Activated CD4-positive, alpha-beta T cell treated with anti-CD3 and anti-CD28 coated beads, Interleukin-2, Interleukin-6, amounts not matched to agents 100 ng/mL and 50 ng/mL, durations not matched to agents 16 hours and 8 hours (primary cell): ENCODE data around the gene RABL3.
"Not testable (repeated sequence)": the region's sequence is repeated elsewhere in the genome, so short reads cannot be mapped to it uniquely, and the experiment has no call there.

Source experiments
- DNase-seq: peaks from one replicate; pipeline ENCODE4 v3.0.0-alpha.2; 2020

The RABL3 gene

GRCh38 chr3:120641696-120642246 lies 100.5 kb downstream of the RABL3 start:
- no peak for DNase-seq

GRCh38 chr3:120640231-120640630 lies 102.1 kb downstream of the RABL3 start:
- no peak for DNase-seq

- not testable (repeated sequence) for DNase-seq
Measured at GRCh38 chr3:120638820-120639219, 103.5 kb downstream of the RABL3 start.

- no peak for DNase-seq
Measured at GRCh38 chr3:120637851-120638559, 104.3 kb downstream of the RABL3 start.

- DNase-seq, result no peak
Measured at GRCh38 chr3:120636795-120637401, 105.4 kb downstream of the RABL3 start.
